H9 (cell line): ENCODE results near the gene TARP.

ENCODE experiments used
- DNase-seq: peaks from one replicate; pipeline ENCODE4 v3.0.0-alpha.2; 2017
- H2AFZ ChIP-seq: one replicate; pipeline ENCODE4 v1.6.1; 2013; ENCODE audit warnings: mild to moderate bottlenecking, low read length, control low read depth, moderate library complexity
- H2AK5ac ChIP-seq: 2 replicates; pipeline ENCODE4 v1.6.1; 2013; ENCODE audit warnings: low read length, control low read depth, mixed read lengths; ENCODE audit not compliant: insufficient read length
- H2BK120ac ChIP-seq: one replicate; pipeline ENCODE4 v1.6.1; 2013; ENCODE audit warnings: low read depth, mild to moderate bottlenecking, low read length, control low read depth, inconsistent platforms; ENCODE audit not compliant: poor library complexity, severe bottlenecking
- H2BK12ac ChIP-seq: 2 replicates; pipeline ENCODE4 v1.6.1; 2013; ENCODE audit warnings: low read length, control low read depth, mixed read lengths, low read depth; ENCODE audit not compliant: insufficient read length
- H2BK15ac ChIP-seq: 2 replicates; pipeline ENCODE4 v1.6.1; 2013; ENCODE audit warnings: low read depth, low read length, control low read depth
- H2BK20ac ChIP-seq: one replicate; pipeline ENCODE4 v1.6.1; 2013; ENCODE audit warnings: low read depth, mild to moderate bottlenecking, low read length, control low read depth, inconsistent platforms; ENCODE audit not compliant: poor library complexity, severe bottlenecking
- H2BK5ac ChIP-seq: 2 replicates; pipeline ENCODE4 v1.6.1; 2013; ENCODE audit warnings: low read length, control low read depth, mixed read lengths; ENCODE audit not compliant: insufficient read length
- H3K14ac ChIP-seq: 2 replicates; pipeline ENCODE4 v1.6.1; 2013; ENCODE audit warnings: low read length, control low read depth; ENCODE audit not compliant: insufficient read depth
- H3K18ac ChIP-seq: 2 replicates; pipeline ENCODE4 v1.6.1; 2013; ENCODE audit warnings: low read depth, mild to moderate bottlenecking, mixed read lengths, low read length, control low read depth; ENCODE audit not compliant: insufficient read length
- H3K23ac ChIP-seq: 2 replicates; pipeline ENCODE4 v1.6.1; 2013; ENCODE audit warnings: low read length, control low read depth, mixed read lengths, low read depth; ENCODE audit not compliant: insufficient read length
- H3K23me2 ChIP-seq: 2 replicates; pipeline ENCODE4 v1.6.1; 2013; ENCODE audit warnings: low read depth, mild to moderate bottlenecking, mixed read lengths, low read length, control low read depth; ENCODE audit not compliant: insufficient read length, poor library complexity, severe bottlenecking
- H3K27ac ChIP-seq: 2 replicates; pipeline ENCODE4 v1.5.1; 2013; ENCODE audit warnings: low read length, control low read depth, mixed read lengths, low read depth; ENCODE audit not compliant: insufficient read length
- H3K27me3 ChIP-seq: 2 replicates; pipeline ENCODE4 v1.6.1; 2013; ENCODE audit warnings: low read length, control low read depth, inconsistent platforms; ENCODE audit not compliant: insufficient read depth
- H3K4ac ChIP-seq: 2 replicates; pipeline ENCODE4 v1.6.1; 2013; ENCODE audit warnings: low read depth, mild to moderate bottlenecking, control low read depth, inconsistent platforms, low read length, moderate library complexity
- H3K4me1 ChIP-seq: 2 replicates; pipeline ENCODE4 v1.6.1; 2013; ENCODE audit warnings: low read length, control low read depth, inconsistent platforms; ENCODE audit not compliant: insufficient read depth
- H3K4me2 ChIP-seq: 2 replicates; pipeline ENCODE4 v1.6.1; 2013; ENCODE audit warnings: low read length, control low read depth, mixed read lengths; ENCODE audit not compliant: insufficient read length, insufficient read depth
- H3K56ac ChIP-seq: 2 replicates; pipeline ENCODE4 v1.6.1; 2013; ENCODE audit warnings: low read depth, mild to moderate bottlenecking, mixed read lengths, low read length, control low read depth; ENCODE audit not compliant: insufficient read length
- H3K79me1 ChIP-seq: 2 replicates; pipeline ENCODE4 v1.6.1; 2013; ENCODE audit warnings: low read depth, mild to moderate bottlenecking, moderate library complexity, low read length, control low read depth, inconsistent platforms; ENCODE audit not compliant: insufficient read depth, poor library complexity, severe bottlenecking
- H3K79me2 ChIP-seq: 2 replicates; pipeline ENCODE4 v1.6.1; 2013; ENCODE audit warnings: low read length, control low read depth, inconsistent platforms; ENCODE audit not compliant: insufficient read depth
- H3K9ac ChIP-seq: 2 replicates; pipeline ENCODE4 v1.6.1; 2013; ENCODE audit warnings: low read length, control low read depth, mixed read lengths; ENCODE audit not compliant: insufficient read length; ENCODE audit errors: extremely low read depth
- H3K9me3 ChIP-seq: one replicate; pipeline ENCODE4 v1.6.1; 2013; ENCODE audit warnings: low read depth, low read length, inconsistent platforms; ENCODE audit not compliant: control insufficient read depth
- H3T11ph ChIP-seq: one replicate; pipeline ENCODE4 v1.6.1; 2013; ENCODE audit warnings: mild to moderate bottlenecking, low read length, control low read depth, inconsistent platforms
- H4K20me1 ChIP-seq: one replicate; pipeline ENCODE4 v1.6.1; 2013; ENCODE audit not compliant: control insufficient read depth, insufficient read length, insufficient read depth
- H4K5ac ChIP-seq: 2 replicates; pipeline ENCODE4 v1.6.1; 2013; ENCODE audit warnings: low read depth, mild to moderate bottlenecking, mixed read lengths, low read length, control low read depth; ENCODE audit not compliant: insufficient read length
- H4K8ac ChIP-seq: replicated peaks from 2 replicates; pipeline ENCODE4 v1.6.1; 2013; ENCODE audit warnings: low read length, control low read depth, mixed read lengths, low read depth; ENCODE audit not compliant: insufficient read length
- H4K91ac ChIP-seq: 2 replicates; pipeline ENCODE4 v1.6.1; 2013; ENCODE audit warnings: low read depth, mild to moderate bottlenecking, moderate library complexity, mixed read lengths, low read length, control low read depth; ENCODE audit not compliant: insufficient read length
- H3K27ac Mint-ChIP-seq, 3 experiments: 2 replicates in 2 of 3; 3 replicates in 1 of 3; pipeline ENCODE4 v1.8.0; 2020 to 2021; ENCODE audit warnings: mixed read lengths in 3 of 3, mild to moderate bottlenecking in 1 of 3, moderate library complexity in 1 of 3
- H3K27me3 Mint-ChIP-seq: 2 replicates; pipeline ENCODE4 v1.8.0; 2021; ENCODE audit warnings: low read depth, mild to moderate bottlenecking, moderate library complexity, mixed read lengths
- H3K36me3 Mint-ChIP-seq, 3 experiments: 2 replicates in 2 of 3; 3 replicates in 1 of 3; pipeline ENCODE4 v1.8.0; 2020 to 2021; ENCODE audit warnings: low read depth in 3 of 3, mixed read lengths in 3 of 3; ENCODE audit not compliant: insufficient read depth in 1 of 3
- H3K4me1 Mint-ChIP-seq, 2 experiments: 2 replicates each; pipeline ENCODE4 v1.8.0; 2020; ENCODE audit warnings: mixed read lengths in 2 of 2
- H3K4me3 Mint-ChIP-seq, 2 experiments: 2 replicates in 1 of 2; 3 replicates in 1 of 2; pipeline ENCODE4 v1.8.0; 2020 to 2021; ENCODE audit warnings: mild to moderate bottlenecking in 2 of 2, mixed read lengths in 2 of 2, moderate library complexity in 1 of 2
- H3K9me3 Mint-ChIP-seq, 2 experiments: 2 replicates in 1 of 2; 3 replicates in 1 of 2; pipeline ENCODE4 v1.8.0; 2020; ENCODE audit warnings: mild to moderate bottlenecking in 2 of 2, mixed read lengths in 2 of 2, moderate library complexity in 1 of 2
- CTCF ChIP-seq: fragments of 200-600 bp; sonication (generic); conservative IDR thresholded peaks from 3 replicates; pipeline ENCODE4 v1.8.0; 2021; ENCODE audit warnings: antibody characterized with exemption, mild to moderate bottlenecking
- WGBS: extraction: QIAGEN DNeasy Blood & Tissue Kit; methylation state at CpG from one replicate; pipeline ENCODE4 v1.1.7; 2013; ENCODE audit warnings: missing lambda C conversion rate, low lambda C conversion rate, mixed read lengths; ENCODE audit not compliant: insufficient read length; ENCODE audit errors: extremely low coverage; 5-methylcytosine and 5-hydroxymethylcytosine counted together

The TARP gene

DNA sequence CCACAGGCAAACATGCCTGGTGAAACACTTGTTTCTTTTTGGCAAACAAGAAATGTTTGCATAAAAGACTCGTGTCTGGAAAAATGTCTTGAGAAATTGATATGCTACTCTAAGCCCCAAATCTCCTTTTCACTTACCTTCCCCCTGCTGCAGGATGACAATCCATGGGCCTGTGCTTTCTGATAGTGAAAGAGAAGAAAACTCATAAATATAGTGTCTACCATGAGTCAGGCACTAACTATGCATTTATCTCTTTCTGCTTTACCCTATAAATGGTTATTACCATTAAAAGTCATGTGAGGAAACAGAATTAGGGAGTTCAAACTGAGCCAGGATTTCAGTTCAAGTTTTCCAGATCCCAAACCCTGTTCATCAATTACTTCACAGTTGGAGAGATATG lies 6.6 kb upstream of the TARP start:
- DNase-seq: no peak
- Mint-ChIP-seq H3K4me3 (no peak overlapping the region), H3K9me3 (no peaks in the 10 kb centered on the region), H3K4me1 (peaks cover 13% of the 10 kb centered on the region in 2 experiments), H3K27me3 (no peaks in the 10 kb centered on the region), H3K36me3 (no peaks in the 10 kb centered on the region), H3K27ac (no peak overlapping the region)
- Histone ChIP-seq H3K27ac (no peak overlapping the region), H4K20me1 (no peaks in the 10 kb centered on the region), H2AK5ac (no peak overlapping the region), H3K4ac (no peak overlapping the region), H3K27me3 (no peaks in the 10 kb centered on the region), H3K9ac (no peak overlapping the region), H4K8ac (no peak overlapping the region), H2BK5ac (no peak overlapping the region), H3K23ac (no peak overlapping the region), H2BK20ac (no peak overlapping the region), H2BK12ac (no peak overlapping the region), H3K14ac (no peak overlapping the region), H2AFZ (no peak overlapping the region), H3K9me3 (no peaks in the 10 kb centered on the region), H3K79me1 (no peaks in the 10 kb centered on the region), H3K4me1 (no peaks in the 10 kb centered on the region; the same call in 1 of the 2 replicates), H2BK120ac (no peak overlapping the region), H3K4me2 (no peak overlapping the region), H3K56ac (no peak overlapping the region), H3K79me2 (no peaks in the 10 kb centered on the region), H3K18ac (no peak overlapping the region), H2BK15ac (no peak overlapping the region), H4K5ac (no peak overlapping the region), H3K23me2 (no peaks in the 10 kb centered on the region), H3T11ph (no peak overlapping the region), H4K91ac (no peak overlapping the region)
- no CpG with 5 or more reads among the region's 1 CpG for WGBS
- no peak for TF ChIP-seq CTCF
